ENCODE data around the gene PRRC2B.

The PRRC2B gene

GRCh38 chr9:131411719-131412681 lies 18.1 kb downstream of the PRRC2B start:
- Mint-ChIP-seq H3K36me3 (peaks cover 25% of the 10 kb centered on the region), H3K9me3 (no peaks in the 10 kb centered on the region), H3K4me3 (no peak overlapping the region), H3K27ac (peak overlapping the region; percentile 29), H3K4me1 (peaks cover 77% of the 10 kb centered on the region)
- ATAC-seq (no peak), DNase-seq (ENCODE audit: low spot score in 2 of 2) (no peak)

GRCh38 chr9:131416509-131416908 lies 22.6 kb downstream of the PRRC2B start:
- Mint-ChIP-seq H3K27ac (peak overlapping the region; percentile 96), H3K36me3 (peaks cover 34% of the 10 kb centered on the region), H3K9me3 (no peaks in the 10 kb centered on the region), H3K4me3 (peak overlapping the region; percentile 76), H3K4me1 (peaks cover 82% of the 10 kb centered on the region)
- ATAC-seq (no peak), DNase-seq (ENCODE audit: low spot score in 2 of 2) (no peak)

GRCh38 chr9:131417264-131418142 lies 23.6 kb downstream of the PRRC2B start:
- DNase-seq (ENCODE audit: low spot score in 2 of 2) (peak in 1 of 2 donors; percentile 62), ATAC-seq (peak; percentile 81)
- Mint-ChIP-seq H3K4me1 (peaks cover 83% of the 10 kb centered on the region), H3K36me3 (peaks cover 29% of the 10 kb centered on the region), H3K27ac (peak overlapping the region; percentile 96), H3K9me3 (no peaks in the 10 kb centered on the region), H3K4me3 (peak overlapping the region; percentile 76)

- Mint-ChIP-seq H3K9me3 (no peaks in the 10 kb centered on the region), H3K36me3 (peaks cover 37% of the 10 kb centered on the region), H3K4me3 (peak overlapping the region; percentile 76), H3K27ac (peak overlapping the region; percentile 96), H3K4me1 (peaks cover 86% of the 10 kb centered on the region)
- DNase-seq (ENCODE audit: low spot score in 2 of 2) (no peak), ATAC-seq (no peak)
Measured at GRCh38 chr9:131418143-131419025, 24.5 kb downstream of the PRRC2B start.

- H3K4me3 Mint-ChIP-seq, result peak overlapping the region; percentile 76
- peaks cover 83% of the 10 kb centered on the region for H3K4me1 Mint-ChIP-seq
- peaks cover 44% of the 10 kb centered on the region for H3K36me3 Mint-ChIP-seq
- H3K9me3 Mint-ChIP-seq, result no peaks in the 10 kb centered on the region
- no peak for DNase-seq (ENCODE audit: low spot score in 2 of 2)
- H3K27ac Mint-ChIP-seq, result peak overlapping the region; percentile 96
- ATAC-seq, result peak; percentile 79
Measured at GRCh38 chr9:131419026-131419614, 25.2 kb downstream of the PRRC2B start.

- H3K9me3 Mint-ChIP-seq, result no peaks in the 10 kb centered on the region
- peaks cover 47% of the 10 kb centered on the region for H3K36me3 Mint-ChIP-seq
- no peak for DNase-seq (ENCODE audit: low spot score in 2 of 2)
- peaks cover 82% of the 10 kb centered on the region for H3K4me1 Mint-ChIP-seq
- H3K4me3 Mint-ChIP-seq, result peak overlapping the region; percentile 76
- no peak for ATAC-seq
- H3K27ac Mint-ChIP-seq, result peak overlapping the region; percentile 96
Measured at GRCh38 chr9:131419716-131420115, 25.8 kb downstream of the PRRC2B start.

GRCh38 chr9:131420980-131421624 lies 27.2 kb downstream of the PRRC2B start:
- H3K36me3 Mint-ChIP-seq, result peaks cover 47% of the 10 kb centered on the region
- peaks cover 83% of the 10 kb centered on the region for H3K4me1 Mint-ChIP-seq
- DNase-seq (ENCODE audit: low spot score in 2 of 2) (no peak), ATAC-seq (no peak)
- H3K9me3 Mint-ChIP-seq, result no peaks in the 10 kb centered on the region
- peak overlapping the region; percentile 76 for H3K4me3 Mint-ChIP-seq
- peak overlapping the region; percentile 96 for H3K27ac Mint-ChIP-seq

- peaks cover 83% of the 10 kb centered on the region for H3K4me1 Mint-ChIP-seq
- no peak for DNase-seq (ENCODE audit: low spot score in 2 of 2)
- H3K27ac Mint-ChIP-seq, result peak overlapping the region; percentile 96
- peaks cover 47% of the 10 kb centered on the region for H3K36me3 Mint-ChIP-seq
- no peak for ATAC-seq
- no peaks in the 10 kb centered on the region for H3K9me3 Mint-ChIP-seq
- H3K4me3 Mint-ChIP-seq, result no peak overlapping the region
Measured at GRCh38 chr9:131421691-131422090, 27.8 kb downstream of the PRRC2B start.

GRCh38 chr9:131422241-131422792 lies 28.4 kb downstream of the PRRC2B start:
- no peak for DNase-seq (ENCODE audit: low spot score in 2 of 2)
- H3K36me3 Mint-ChIP-seq, result peaks cover 53% of the 10 kb centered on the region
- peak overlapping the region; percentile 81 for H3K27ac Mint-ChIP-seq
- ATAC-seq, result no peak
- H3K9me3 Mint-ChIP-seq, result no peaks in the 10 kb centered on the region
- peaks cover 83% of the 10 kb centered on the region for H3K4me1 Mint-ChIP-seq
- H3K4me3 Mint-ChIP-seq, result no peak overlapping the region

- Mint-ChIP-seq H3K4me1 (peaks cover 80% of the 10 kb centered on the region), H3K4me3 (no peak overlapping the region), H3K27ac (peak overlapping the region; percentile 81), H3K36me3 (peaks cover 47% of the 10 kb centered on the region), H3K9me3 (no peaks in the 10 kb centered on the region)
- DNase-seq (ENCODE audit: low spot score in 2 of 2) (no peak), ATAC-seq (peak; percentile 77)
Measured at GRCh38 chr9:131423171-131423581, 29.3 kb downstream of the PRRC2B start.

GRCh38 chr9:131426545-131426944 lies 32.7 kb downstream of the PRRC2B start:
- Mint-ChIP-seq H3K9me3 (no peaks in the 10 kb centered on the region), H3K4me3 (no peak overlapping the region), H3K4me1 (peaks cover 62% of the 10 kb centered on the region), H3K36me3 (peaks cover 58% of the 10 kb centered on the region), H3K27ac (peak overlapping the region; percentile 61)
- DNase-seq (ENCODE audit: low spot score in 2 of 2), result no peak
- no peak for ATAC-seq

GRCh38 chr9:131429121-131430012 lies 35.5 kb downstream of the PRRC2B start:
- H3K9me3 Mint-ChIP-seq, result no peaks in the 10 kb centered on the region
- peak overlapping the region; percentile 86 for H3K27ac Mint-ChIP-seq
- DNase-seq (ENCODE audit: low spot score in 2 of 2), result no peak
- H3K36me3 Mint-ChIP-seq, result peaks cover 65% of the 10 kb centered on the region
- H3K4me3 Mint-ChIP-seq, result no peak overlapping the region
- peaks cover 53% of the 10 kb centered on the region for H3K4me1 Mint-ChIP-seq
- ATAC-seq, result no peak

GRCh38 chr9:131432050-131432449 lies 38.2 kb downstream of the PRRC2B start:
- H3K27ac Mint-ChIP-seq, result no peak overlapping the region

More at GRCh38 chr9:131432050-131432449, 38.2 kb downstream of the PRRC2B start:
- Mint-ChIP-seq H3K36me3 (peaks cover 88% of the 10 kb centered on the region), H3K9me3 (no peaks in the 10 kb centered on the region), H3K4me3 (no peak overlapping the region), H3K4me1 (peaks cover 34% of the 10 kb centered on the region)
- no peak for ATAC-seq
- no peak for DNase-seq (ENCODE audit: low spot score in 2 of 2)
